Breast epithelium (tissue), 3 donors: ENCODE data around the gene ERICH3.

Experiments
- CTCF ChIP-seq, 3 donors: fragments of 450-650 bp; IDR thresholded peaks; one replicate each; pipeline ENCODE4 v1.5.1; 2016 to 2017; ENCODE audit warnings: antibody characterized with exemption in 3 of 3, mild to moderate bottlenecking in 3 of 3, moderate library complexity in 3 of 3
- POLR2A ChIP-seq: fragments of 450-650 bp; IDR thresholded peaks from one replicate; pipeline ENCODE4 v1.6.1; 2016; ENCODE audit warnings: antibody characterized with exemption, mild to moderate bottlenecking, moderate library complexity
- POLR2AphosphoS5 ChIP-seq, 3 donors: sonication (generic); formaldehyde crosslinking; IDR thresholded peaks; one replicate each; pipeline ENCODE4 v1.6.1; 2017; ENCODE audit warnings: antibody characterized with exemption in 3 of 3

- no peak for TF ChIP-seq CTCF (IDR thresholded peaks at IDR 0.05)
- TF ChIP-seq POLR2A = no peak
- no peak for TF ChIP-seq POLR2AphosphoS5 (IDR thresholded peaks at IDR 0.05)
These were observed at the start of gene ERICH3 for GRCh38 chr1:74673351-74674111.
